ENCODE data around the gene DLEU7.

The DLEU7 gene

GRCh38 chr13:50864492-50864891 lies 21.0 kb upstream of the DLEU7 start:
- Mint-ChIP-seq H3K4me1 (ENCODE audit: low read depth) (peaks cover 1% of the 10 kb centered on the region), H3K9me3 (peaks cover 15% of the 10 kb centered on the region), H3K36me3 (ENCODE audit: low read depth) (no peaks in the 10 kb centered on the region), H3K27me3 (peaks cover 5% of the 10 kb centered on the region), H3K27ac (no peak overlapping the region), H3K4me3 (no peak overlapping the region)
- no peak for DNase-seq

DNA sequence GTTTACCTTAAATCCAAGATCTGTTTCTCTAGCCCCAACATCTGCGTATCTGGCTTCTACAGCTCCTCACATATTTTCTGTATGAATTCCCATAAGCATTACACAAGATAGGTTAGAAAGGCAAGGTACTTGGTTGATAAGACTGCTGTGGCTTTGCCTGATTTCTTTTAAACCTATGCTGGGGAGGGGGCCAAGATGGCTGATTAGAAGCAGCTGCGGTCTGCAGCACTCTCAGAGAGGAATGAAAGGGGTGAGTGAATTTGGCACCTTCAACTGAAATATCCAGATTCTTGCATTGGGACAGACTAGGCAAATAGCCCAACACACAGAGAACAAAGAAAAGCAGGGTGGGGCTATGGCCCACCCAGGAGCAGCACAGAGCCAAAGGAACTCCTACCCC lies 12.2 kb upstream of the DLEU7 start:
- DNase-seq, result no peak
- H3K4me1 Mint-ChIP-seq (ENCODE audit: low read depth), result no peaks in the 10 kb centered on the region
- no peak overlapping the region for H3K4me3 Mint-ChIP-seq
- H3K9me3 Mint-ChIP-seq, result peaks cover 27% of the 10 kb centered on the region
- no peak overlapping the region for H3K27ac Mint-ChIP-seq
- no peaks in the 10 kb centered on the region for H3K36me3 Mint-ChIP-seq (ENCODE audit: low read depth)
- peaks cover 22% of the 10 kb centered on the region for H3K27me3 Mint-ChIP-seq

- H3K9me3 Mint-ChIP-seq, result no peaks in the 10 kb centered on the region
- H3K4me3 Mint-ChIP-seq, result no peak overlapping the region
- no peak for DNase-seq
- no peak overlapping the region for H3K27ac Mint-ChIP-seq
- H3K36me3 Mint-ChIP-seq (ENCODE audit: low read depth), result no peaks in the 10 kb centered on the region
- H3K4me1 Mint-ChIP-seq (ENCODE audit: low read depth), result peaks cover 7% of the 10 kb centered on the region
- peaks cover 5% of the 10 kb centered on the region for H3K27me3 Mint-ChIP-seq
Measured at GRCh38 chr13:50850445-50850844, 7.0 kb upstream of the DLEU7 start.

DNA sequence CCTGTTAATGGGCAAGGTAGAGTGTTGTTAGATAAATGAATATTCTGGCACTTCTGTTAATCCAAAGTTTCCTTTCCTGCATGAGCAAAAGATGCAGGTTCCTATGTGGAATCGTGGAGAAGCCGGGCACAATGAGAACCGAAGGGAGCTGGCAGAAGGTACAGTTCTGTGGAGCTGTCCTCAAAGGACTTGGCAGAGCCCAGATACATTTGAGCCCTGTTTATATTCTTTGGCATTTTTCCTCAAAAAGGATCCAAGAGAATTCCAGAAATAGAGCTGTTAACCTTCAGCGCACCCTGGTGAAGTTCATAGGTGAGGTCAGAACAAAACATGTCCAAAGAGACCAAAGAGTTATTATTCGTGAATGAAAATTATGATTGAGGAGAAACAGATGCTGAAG lies 4.0 kb upstream of the DLEU7 start:
- H3K4me3 Mint-ChIP-seq, result no peak overlapping the region
- no peak for DNase-seq
- no peak overlapping the region for H3K27ac Mint-ChIP-seq
- H3K9me3 Mint-ChIP-seq, result no peaks in the 10 kb centered on the region
- peaks cover 11% of the 10 kb centered on the region for H3K4me1 Mint-ChIP-seq (ENCODE audit: low read depth)
- peaks cover 6% of the 10 kb centered on the region for H3K27me3 Mint-ChIP-seq
- no peaks in the 10 kb centered on the region for H3K36me3 Mint-ChIP-seq (ENCODE audit: low read depth)

GRCh38 chr13:50846861-50847475 lies 3.5 kb upstream of the DLEU7 start:
- Mint-ChIP-seq H3K4me1 (ENCODE audit: low read depth) (peaks cover 11% of the 10 kb centered on the region), H3K9me3 (no peaks in the 10 kb centered on the region), H3K4me3 (no peak overlapping the region), H3K27me3 (peaks cover 11% of the 10 kb centered on the region), H3K36me3 (ENCODE audit: low read depth) (no peaks in the 10 kb centered on the region), H3K27ac (no peak overlapping the region)
- no peak for DNase-seq

DNA sequence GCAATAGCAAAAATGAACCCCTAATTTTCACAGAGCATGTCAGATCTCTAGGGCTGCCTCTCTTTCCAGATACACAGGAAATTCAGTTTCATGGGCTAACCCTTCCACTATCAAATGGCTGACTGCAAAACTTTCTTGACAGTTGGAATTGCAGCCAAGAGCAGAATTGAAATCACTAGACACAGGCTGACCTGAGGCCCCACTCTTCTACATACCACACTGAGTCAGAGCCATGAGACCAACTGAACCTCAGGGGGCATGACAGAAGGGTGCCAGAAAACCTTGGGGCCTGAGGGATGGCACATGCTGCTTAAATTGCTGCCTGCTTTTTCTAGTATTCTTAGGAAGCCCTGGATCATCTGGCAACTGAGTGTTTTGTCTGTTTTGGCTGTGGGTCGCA lies 1.7 kb upstream of the DLEU7 start:
- no peak for DNase-seq
- Mint-ChIP-seq H3K27ac (no peak overlapping the region), H3K36me3 (ENCODE audit: low read depth) (no peaks in the 10 kb centered on the region), H3K9me3 (no peaks in the 10 kb centered on the region), H3K27me3 (peaks cover 13% of the 10 kb centered on the region), H3K4me3 (no peak overlapping the region), H3K4me1 (ENCODE audit: low read depth) (peaks cover 11% of the 10 kb centered on the region)

DNA sequence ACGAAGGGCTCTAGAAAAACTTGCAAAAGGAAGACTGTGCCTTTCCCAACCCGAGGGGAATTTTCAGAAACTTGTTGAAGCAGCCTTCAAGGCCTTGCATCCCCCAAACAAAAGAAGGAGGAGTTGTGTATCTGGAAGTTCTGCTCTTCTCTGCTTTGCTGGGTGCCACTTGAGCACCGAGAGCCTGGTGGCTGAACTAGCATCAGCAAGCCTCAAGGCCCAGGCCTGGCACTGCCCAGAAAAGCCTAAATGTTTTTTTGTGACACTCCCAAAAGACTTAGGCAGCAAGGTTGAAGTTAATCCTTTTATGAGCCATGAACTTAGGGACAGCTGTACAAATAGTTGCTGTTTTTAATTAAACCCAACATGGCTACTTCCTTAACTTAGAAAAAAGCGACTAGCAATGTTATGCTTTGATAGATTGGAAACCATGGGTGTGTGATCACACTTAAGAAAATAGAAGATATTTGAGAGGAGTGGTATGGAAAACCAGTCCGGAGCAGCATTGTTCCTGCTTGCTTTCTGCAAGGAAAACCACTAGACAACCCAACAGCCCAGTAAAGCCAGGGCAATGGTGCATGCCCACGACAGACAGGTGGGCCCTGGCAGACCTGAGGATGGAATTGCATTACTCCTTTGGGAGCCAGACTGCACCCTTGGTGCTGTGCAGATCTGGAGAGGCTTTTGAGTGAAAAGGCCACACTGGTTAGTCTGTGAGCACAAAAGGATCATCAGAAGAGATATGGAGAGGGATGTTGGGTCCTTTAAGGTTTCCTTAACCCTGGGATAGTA lies 788 bp upstream of the DLEU7 start:
- Mint-ChIP-seq H3K9me3 (no peaks in the 10 kb centered on the region), H3K4me3 (peak overlapping the region; percentile 30), H3K4me1 (ENCODE audit: low read depth) (peaks cover 11% of the 10 kb centered on the region), H3K36me3 (ENCODE audit: low read depth) (no peaks in the 10 kb centered on the region), H3K27ac (no peak overlapping the region), H3K27me3 (peaks cover 13% of the 10 kb centered on the region)
- DNase-seq, result no peak

DNA sequence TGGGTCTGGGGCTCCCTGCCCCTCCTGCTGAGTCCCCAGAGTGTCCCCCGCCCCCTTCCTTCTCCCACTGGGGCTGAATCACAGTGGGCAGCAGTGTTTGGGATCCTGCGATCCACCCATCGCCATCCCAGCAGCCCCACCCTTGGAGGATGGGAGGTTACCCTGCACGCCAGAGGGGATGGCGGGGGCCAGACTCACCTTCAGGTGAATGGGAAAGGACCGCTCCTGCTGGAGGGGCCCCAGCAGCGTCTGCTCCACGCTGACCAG lies 569 bp downstream of the DLEU7 start:
- Mint-ChIP-seq H3K9me3 (no peaks in the 10 kb centered on the region), H3K4me1 (ENCODE audit: low read depth) (peaks cover 11% of the 10 kb centered on the region), H3K36me3 (ENCODE audit: low read depth) (no peaks in the 10 kb centered on the region), H3K27ac (no peak overlapping the region), H3K27me3 (peaks cover 16% of the 10 kb centered on the region), H3K4me3 (no peak overlapping the region)
- DNase-seq, result no peak

DNA sequence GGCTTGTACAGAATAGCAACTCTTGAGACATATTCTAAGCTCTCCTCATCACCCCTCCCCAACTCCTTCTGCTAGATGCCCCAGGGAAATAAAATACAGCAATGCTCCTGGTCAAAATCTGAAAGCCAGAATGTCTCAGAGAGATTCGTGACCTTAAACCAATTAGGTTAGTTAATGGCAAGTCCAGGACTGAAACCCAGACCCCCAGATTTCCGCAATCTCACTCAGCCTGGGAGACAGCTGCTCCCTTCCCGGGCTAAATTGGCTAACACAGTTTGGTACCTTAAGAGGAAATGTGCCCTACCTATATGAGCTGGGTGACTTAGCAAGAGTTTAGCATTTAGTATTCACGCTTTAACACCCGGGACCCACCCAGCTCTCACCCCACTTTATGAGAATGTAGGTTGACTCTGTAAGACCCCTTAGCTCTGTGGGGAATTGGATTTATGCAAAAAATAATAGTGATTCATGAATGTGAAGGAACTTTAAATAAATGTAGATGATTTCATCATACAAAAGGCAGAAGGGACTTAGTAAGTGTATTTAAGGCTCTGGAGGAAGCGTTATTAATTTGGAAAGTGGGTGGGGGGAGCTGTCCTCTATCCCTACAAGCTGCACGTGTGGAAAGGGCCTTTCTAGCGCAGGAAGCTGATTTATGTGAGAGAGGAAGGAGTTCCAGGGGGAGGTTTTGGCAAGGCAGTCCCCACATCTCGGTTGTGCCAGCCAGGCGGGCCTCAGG lies 1.1 kb downstream of the DLEU7 start:
- Mint-ChIP-seq H3K36me3 (ENCODE audit: low read depth) (no peaks in the 10 kb centered on the region), H3K4me3 (no peak overlapping the region), H3K9me3 (no peaks in the 10 kb centered on the region), H3K4me1 (ENCODE audit: low read depth) (peaks cover 11% of the 10 kb centered on the region), H3K27me3 (peaks cover 16% of the 10 kb centered on the region), H3K27ac (no peak overlapping the region)
- DNase-seq, result no peak

DNA sequence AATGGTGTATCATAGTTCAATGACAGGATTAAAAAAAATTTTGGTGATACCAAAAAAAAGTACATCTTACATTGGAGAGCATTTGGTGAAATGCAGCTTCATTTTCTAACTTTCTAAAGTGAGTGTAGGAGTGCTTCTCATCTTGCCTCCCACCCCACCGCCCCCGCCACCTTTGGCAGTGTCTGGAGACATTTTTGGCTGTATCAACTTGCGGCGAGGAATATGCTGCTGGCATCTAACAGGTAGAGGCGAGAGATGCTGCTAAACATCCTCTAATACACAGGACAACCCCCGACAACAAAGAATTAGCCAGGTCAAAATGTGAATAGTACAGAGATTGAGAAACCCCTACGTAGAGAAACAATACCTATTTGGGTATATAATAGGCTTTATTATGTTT lies 1.7 kb downstream of the DLEU7 start:
- H3K27me3 Mint-ChIP-seq, result peaks cover 16% of the 10 kb centered on the region
- H3K4me1 Mint-ChIP-seq (ENCODE audit: low read depth), result peaks cover 8% of the 10 kb centered on the region
- no peak for DNase-seq
- no peaks in the 10 kb centered on the region for H3K36me3 Mint-ChIP-seq (ENCODE audit: low read depth)
- no peaks in the 10 kb centered on the region for H3K9me3 Mint-ChIP-seq
- no peak overlapping the region for H3K27ac Mint-ChIP-seq
- H3K4me3 Mint-ChIP-seq, result no peak overlapping the region

- no peak overlapping the region for H3K27ac Mint-ChIP-seq
Measured at GRCh38 chr13:50840284-50840683, 3.2 kb downstream of the DLEU7 start.

GRCh38 chr13:50839828-50840227 lies 3.7 kb downstream of the DLEU7 start:
- DNase-seq, result no peak
- no peaks in the 10 kb centered on the region for H3K36me3 Mint-ChIP-seq (ENCODE audit: low read depth)
- H3K4me1 Mint-ChIP-seq (ENCODE audit: low read depth), result peaks cover 5% of the 10 kb centered on the region
- H3K27ac Mint-ChIP-seq, result no peak overlapping the region
- no peak overlapping the region for H3K4me3 Mint-ChIP-seq
- H3K27me3 Mint-ChIP-seq, result peaks cover 16% of the 10 kb centered on the region
- H3K9me3 Mint-ChIP-seq, result no peaks in the 10 kb centered on the region

More at GRCh38 chr13:50840284-50840683, 3.2 kb downstream of the DLEU7 start:
- Mint-ChIP-seq H3K36me3 (ENCODE audit: low read depth) (no peaks in the 10 kb centered on the region), H3K4me3 (no peak overlapping the region), H3K9me3 (no peaks in the 10 kb centered on the region), H3K4me1 (ENCODE audit: low read depth) (peaks cover 5% of the 10 kb centered on the region), H3K27me3 (peaks cover 16% of the 10 kb centered on the region)
- no peak for DNase-seq

DNA sequence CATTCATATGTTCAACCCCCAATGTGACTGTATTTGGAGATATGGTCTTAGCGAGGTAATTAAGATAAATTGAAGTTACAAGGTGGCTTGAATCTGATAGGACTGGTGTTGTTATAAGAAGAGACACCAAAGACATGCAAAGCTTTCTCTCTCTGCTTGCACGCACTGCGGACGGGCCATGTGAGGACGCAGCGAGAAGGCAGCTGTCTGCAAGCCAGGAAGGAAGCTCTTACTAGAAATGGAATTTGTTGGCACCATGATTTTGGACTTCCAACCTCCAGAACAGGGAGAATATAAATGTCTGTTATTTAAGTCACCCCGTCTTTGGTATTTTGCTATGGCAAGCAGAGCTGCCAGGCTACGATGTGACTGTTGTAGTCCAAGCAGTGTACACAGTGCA lies 4.8 kb downstream of the DLEU7 start:
- DNase-seq, result no peak
- H3K4me3 Mint-ChIP-seq, result no peak overlapping the region
- peaks cover 12% of the 10 kb centered on the region for H3K27me3 Mint-ChIP-seq
- peaks cover 2% of the 10 kb centered on the region for H3K9me3 Mint-ChIP-seq
- H3K36me3 Mint-ChIP-seq (ENCODE audit: low read depth), result no peaks in the 10 kb centered on the region
- H3K27ac Mint-ChIP-seq, result no peak overlapping the region
- peaks cover 2% of the 10 kb centered on the region for H3K4me1 Mint-ChIP-seq (ENCODE audit: low read depth)

GRCh38 chr13:50838031-50838430 lies 5.5 kb downstream of the DLEU7 start:
- peaks cover 12% of the 10 kb centered on the region for H3K27me3 Mint-ChIP-seq
- H3K27ac Mint-ChIP-seq, result no peak overlapping the region
- no peaks in the 10 kb centered on the region for H3K36me3 Mint-ChIP-seq (ENCODE audit: low read depth)
- H3K9me3 Mint-ChIP-seq, result peaks cover 2% of the 10 kb centered on the region
- no peak overlapping the region for H3K4me3 Mint-ChIP-seq
- DNase-seq, result no peak
- peaks cover 2% of the 10 kb centered on the region for H3K4me1 Mint-ChIP-seq (ENCODE audit: low read depth)

DNA sequence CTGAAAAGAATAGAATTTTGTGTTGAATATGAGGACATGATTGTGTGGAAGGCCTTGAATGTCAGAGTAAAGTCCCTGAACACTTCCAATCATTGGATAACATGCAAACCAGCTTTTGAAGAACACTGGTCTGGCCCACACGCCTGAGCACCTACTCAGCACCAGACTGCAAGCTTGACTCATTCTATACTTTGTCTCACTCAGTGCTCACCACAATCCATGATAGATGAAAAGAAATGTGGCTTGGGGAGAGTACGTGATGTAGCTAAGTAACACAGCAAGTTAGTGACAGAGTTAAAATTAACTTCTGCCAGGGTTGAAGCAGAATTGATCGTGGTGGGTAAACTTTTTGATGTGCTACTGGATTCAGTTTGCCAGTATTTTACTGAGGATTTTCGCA lies 12.0 kb downstream of the DLEU7 start:
- Mint-ChIP-seq H3K27ac (no peak overlapping the region), H3K27me3 (no peaks in the 10 kb centered on the region), H3K4me1 (ENCODE audit: low read depth) (peaks cover 6% of the 10 kb centered on the region), H3K4me3 (no peak overlapping the region), H3K9me3 (peaks cover 6% of the 10 kb centered on the region), H3K36me3 (ENCODE audit: low read depth) (no peaks in the 10 kb centered on the region)
- no peak for DNase-seq
